K562 (cell line): ENCODE results near the gene TULP3. TPM values are rescaled to one million over a fixed set of nuclear protein-coding genes. Genes with fewer than 3 reads are reported as not detected.

Source experiments
- ARID2 ChIP-seq: fragments of 450-650 bp; IDR thresholded peaks from 2 replicates; pipeline ENCODE4 v1.6.1; 2017; ENCODE audit warnings: antibody characterized with exemption, mild to moderate bottlenecking
- CHD7 ChIP-seq: fragments of 200-600 bp; sonication (generic); IDR thresholded peaks from one replicate; pipeline ENCODE4 v1.6.1; 2012; ENCODE audit warnings: mild to moderate bottlenecking, low read depth, low read length, inconsistent platforms
- E2F8 ChIP-seq: fragments of 450-650 bp; IDR thresholded peaks from 2 replicates; pipeline ENCODE4 v1.7.1; 2018; ENCODE audit warnings: mild to moderate bottlenecking, low read depth; ENCODE audit not compliant: partially characterized antibody
- FOXK2 ChIP-seq, 2 experiments: fragments of 450-650 bp; IDR thresholded peaks in 1 of 2; conservative IDR thresholded peaks in 1 of 2; 2 replicates each; pipeline ENCODE4 v1.6.1; 2016; ENCODE audit warnings: low read depth in 2 of 2, mild to moderate bottlenecking in 1 of 2
- JUNB ChIP-seq: fragments of 450-650 bp; formaldehyde crosslinking; conservative IDR thresholded peaks from 2 replicates; pipeline ENCODE4 v1.4.0; 2020; ENCODE audit warnings: mild to moderate bottlenecking
- ZBTB12 ChIP-seq: fragments of 250-450 bp; sonication (Bioruptor Pico); IDR thresholded peaks from 2 replicates; pipeline ENCODE4 v1.4.0; 2020
- ZNF24 ChIP-seq: fragments of 450-650 bp; IDR thresholded peaks from 2 replicates; pipeline ENCODE4 v1.6.1; 2016
- ZNF280A ChIP-seq: fragments of 450-650 bp; IDR thresholded peaks from 2 replicates; pipeline ENCODE4 v1.6.1; 2018; ENCODE audit warnings: mild to moderate bottlenecking, low read depth; ENCODE audit not compliant: partially characterized antibody
- polyA plus RNA-seq, 8 experiments: library from polyadenylated mRNA; depleted of rRNA in 4 of 8; stranded (reverse) in 5 of 8; unstranded in 3 of 8; fragments of >200 nt; fragmentation: Nextera tagmentation in 2 of 8; fragmentation: Illumina TruSeq in 1 of 8; extraction: Ambion mirVana in 2 of 8; extraction: Trizol in 1 of 8; gene quantifications; 2 replicates each; pipeline versions ENCODE4 v1.2.1 to v1.2.3, GENCODE V29; 2011 to 2014; ENCODE audit warnings: inconsistent platforms in 1 of 8, missing spikeins in 1 of 8
- total RNA-seq, 7 experiments: library from RNA; depleted of rRNA in 6 of 7; stranded (reverse); fragments of >200 nt in 6 of 7; fragmentation: Illumina TruSeq in 2 of 7; extraction: Trizol in 2 of 7; gene quantifications; 2 replicates each; pipeline versions ENCODE4 v1.2.1 to v1.2.3, GENCODE V29; 2011 to 2021; ENCODE audit warnings: low replicate concordance in 1 of 7

Gene TULP3
- total and polyA plus RNA-seq, 9 of the 15 experiments (the other 6 are each of a cell fraction or from before 2014, with no cell fraction given), result 3.6 to 13.3 (median 7.3) TPM

GRCh38 chr12:2890388-2891239, at the start of gene TULP3 (continued):
- TF ChIP-seq ZNF24 (no peak), CHD7 (no peak), ZBTB12 (CRISPR knock-in tag) (no peak), ZNF280A (no peak), FOXK2 (conservative IDR thresholded peaks at IDR 0.05 in 1 of 2, IDR thresholded peaks at IDR 0.05 in 1 of 2; ENCODE audit: low read depth in 2 of 2) (0 out of 4 replicates have a peak, but pooled peaks of 1 of the 2 experiments have one; percentile 29), ARID2 (no peak), JUNB (no peak), E2F8 (no peak)
